Ovary (tissue), 3 donors: ENCODE data around the gene BAIAP2L1.

ENCODE experiments used
- CTCF ChIP-seq, 3 donors: fragments of 450-650 bp in 2 of 3; fragments of 200-600 bp in 1 of 3; IDR thresholded peaks; one replicate each; pipeline versions ENCODE4 v1.5.1 to v1.8.0; 2016 to 2022; ENCODE audit warnings: antibody characterized with exemption in 3 of 3, mild to moderate bottlenecking in 1 of 3
- EP300 ChIP-seq: sonication (generic); formaldehyde crosslinking; IDR thresholded peaks from one replicate; pipeline ENCODE4 v1.6.1; 2017; ENCODE audit warnings: antibody characterized with exemption
- POLR2A ChIP-seq: fragments of 450-650 bp; IDR thresholded peaks from one replicate; pipeline ENCODE4 v1.6.1; 2017; ENCODE audit warnings: antibody characterized with exemption, mild to moderate bottlenecking, moderate library complexity
- donor health status: DM: no; HTN: no; CAD: no.

- TF ChIP-seq CTCF (IDR thresholded peaks at IDR 0.05), result no peak
- no peak for TF ChIP-seq POLR2A
- TF ChIP-seq EP300, result no peak
These were observed 135.0 kb downstream of the BAIAP2L1 start for GRCh38 chr7:98265841-98266271.
